ENCODE data around the gene PHYKPL.
"Not testable (repeated sequence)": the region's sequence is repeated elsewhere in the genome, so short reads cannot be mapped to it uniquely, and the experiment has no call there.

PHYKPL gene

GRCh38 chr5:178261666-178262600, 29.3 kb upstream of the PHYKPL start:
- no peak for DNase-seq

DNA sequence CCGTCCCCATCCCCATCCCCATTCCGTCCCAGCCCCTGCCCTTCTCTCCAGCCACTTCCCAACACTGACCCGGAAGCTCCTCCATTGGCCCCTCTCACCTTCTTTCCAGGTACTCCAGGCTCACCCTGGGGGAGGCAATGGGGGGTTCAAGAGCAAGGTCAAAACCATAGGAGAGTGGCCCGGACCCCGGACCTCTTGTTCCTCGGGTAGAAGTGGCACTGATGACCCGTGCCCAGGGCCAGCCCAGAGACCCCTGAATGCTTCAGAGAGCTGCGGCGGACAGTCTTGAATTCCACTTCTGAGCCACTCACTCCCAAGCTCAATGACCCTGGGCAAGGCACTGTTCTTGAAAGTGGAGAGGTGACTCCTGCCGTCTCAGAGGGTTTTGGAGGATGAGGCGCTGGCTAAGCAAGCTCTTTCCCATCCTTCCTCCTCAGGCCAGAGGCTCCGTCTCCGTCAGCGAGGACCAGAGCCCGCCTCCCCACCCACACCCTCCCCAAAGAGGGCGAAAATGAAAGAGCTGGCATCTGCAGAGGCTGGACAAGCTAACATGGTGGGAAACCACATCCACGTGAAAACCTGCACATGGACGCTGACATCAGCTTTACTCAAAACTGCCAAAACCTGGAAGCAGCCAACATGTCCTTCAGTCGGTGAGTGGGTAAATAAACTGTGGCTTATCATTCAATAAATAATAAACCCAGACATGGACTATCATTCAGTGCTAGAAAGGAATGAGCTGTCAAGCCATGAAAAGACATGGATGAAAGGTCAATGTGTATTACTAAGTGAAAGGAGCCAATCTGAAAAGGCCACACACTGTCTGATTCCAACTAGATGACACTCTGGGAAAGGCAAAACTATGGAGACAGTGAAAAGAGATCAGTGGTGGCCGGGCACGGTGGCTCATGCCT, 27.3 kb upstream of the PHYKPL start:
- DNase-seq: no peak

GRCh38 chr5:178257650-178258049, 25.0 kb upstream of the PHYKPL start:
- no peak for DNase-seq

GRCh38 chr5:178256746-178257145, 24.1 kb upstream of the PHYKPL start:
- DNase-seq: no peak

GRCh38 chr5:178253632-178254031, 21.0 kb upstream of the PHYKPL start:
- DNase-seq: not testable (repeated sequence)

GRCh38 chr5:178252258-178252657, 19.7 kb upstream of the PHYKPL start:
- no peak for DNase-seq

DNA sequence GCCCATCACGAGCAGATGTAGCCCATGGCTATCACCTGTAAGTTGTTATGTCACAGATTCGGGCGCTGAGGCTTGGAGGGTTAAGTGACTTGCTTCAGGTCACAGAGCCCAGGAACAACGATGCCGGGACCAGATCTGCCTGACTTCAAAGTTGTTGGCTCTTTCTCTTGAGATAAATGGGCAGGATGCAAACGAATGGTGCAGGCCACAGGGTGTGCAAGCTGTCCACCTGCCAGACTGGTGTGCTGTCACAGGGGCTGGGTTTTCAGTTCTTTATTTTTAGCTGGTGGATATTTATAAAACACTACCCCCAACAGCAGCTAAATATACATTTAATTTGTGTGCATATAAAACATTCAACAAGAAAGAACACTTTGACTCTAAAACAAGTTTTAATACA, 17.7 kb upstream of the PHYKPL start:
- DNase-seq: no peak

- DNase-seq: no peak
Measured at GRCh38 chr5:178249191-178249989, 16.8 kb upstream of the PHYKPL start.

DNA sequence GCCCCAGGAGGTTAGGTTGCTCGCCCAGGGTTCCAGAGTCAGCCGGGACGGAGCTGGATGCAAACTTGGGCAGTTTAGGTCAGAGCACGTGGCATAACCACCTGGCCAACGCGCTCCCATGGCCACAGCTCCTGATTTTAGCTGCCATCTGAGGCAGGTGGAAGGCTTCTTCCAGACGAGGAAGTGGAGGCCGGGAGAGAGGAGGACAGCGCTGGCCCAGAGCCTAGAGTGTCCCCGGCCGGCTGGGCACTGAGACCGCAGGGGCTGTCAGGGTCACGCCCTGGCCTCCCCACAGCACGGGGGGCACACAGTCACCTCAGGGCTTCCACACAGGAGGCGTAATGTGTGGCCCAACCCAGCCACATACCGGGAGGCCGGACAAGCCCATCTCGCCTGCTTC, 16.1 kb upstream of the PHYKPL start:
- no peak for DNase-seq

GRCh38 chr5:178247481-178248456, 15.2 kb upstream of the PHYKPL start:
- no peak for DNase-seq

- DNase-seq: no peak
Measured at GRCh38 chr5:178246624-178247279, 14.2 kb upstream of the PHYKPL start.

DNA sequence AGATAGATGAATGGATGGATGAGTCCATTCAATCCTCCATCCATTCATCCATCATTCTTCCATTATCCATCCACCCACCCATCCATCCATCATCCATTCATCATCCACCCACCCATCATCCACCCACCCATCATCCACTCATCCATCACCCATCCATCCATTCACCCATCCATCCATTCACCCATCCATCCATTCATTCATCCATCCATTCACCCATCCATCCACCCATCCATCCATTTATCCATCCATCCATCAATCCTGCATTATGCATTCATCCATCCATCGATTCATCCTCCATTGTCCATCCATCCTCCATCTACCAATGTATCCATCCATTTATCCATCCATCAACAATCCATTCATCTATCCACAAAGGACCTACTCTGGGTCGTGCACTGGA, 12.8 kb upstream of the PHYKPL start:
- DNase-seq: no peak

- DNase-seq: no peak
Measured at GRCh38 chr5:178244576-178244975, 12.0 kb upstream of the PHYKPL start.

DNA sequence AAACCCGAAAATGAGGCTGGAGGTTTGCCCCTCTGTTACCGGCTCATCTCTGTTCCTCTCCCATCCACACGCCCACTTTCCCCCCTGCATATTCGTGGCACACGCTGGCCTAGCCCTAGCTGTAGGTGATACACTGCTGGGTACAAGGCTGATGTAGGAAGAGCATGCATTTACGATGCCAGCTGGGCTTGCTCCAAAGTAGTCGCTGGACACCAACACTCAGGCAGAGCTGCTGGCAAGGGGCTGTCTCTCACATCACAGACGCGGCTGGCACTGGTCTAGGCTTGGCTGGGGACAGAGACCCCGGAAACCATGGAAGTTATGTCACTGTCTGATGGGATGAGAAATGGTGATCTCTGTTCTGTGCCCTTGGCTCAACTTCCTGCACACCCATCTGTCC, 9.8 kb upstream of the PHYKPL start:
- no peak for DNase-seq

DNA sequence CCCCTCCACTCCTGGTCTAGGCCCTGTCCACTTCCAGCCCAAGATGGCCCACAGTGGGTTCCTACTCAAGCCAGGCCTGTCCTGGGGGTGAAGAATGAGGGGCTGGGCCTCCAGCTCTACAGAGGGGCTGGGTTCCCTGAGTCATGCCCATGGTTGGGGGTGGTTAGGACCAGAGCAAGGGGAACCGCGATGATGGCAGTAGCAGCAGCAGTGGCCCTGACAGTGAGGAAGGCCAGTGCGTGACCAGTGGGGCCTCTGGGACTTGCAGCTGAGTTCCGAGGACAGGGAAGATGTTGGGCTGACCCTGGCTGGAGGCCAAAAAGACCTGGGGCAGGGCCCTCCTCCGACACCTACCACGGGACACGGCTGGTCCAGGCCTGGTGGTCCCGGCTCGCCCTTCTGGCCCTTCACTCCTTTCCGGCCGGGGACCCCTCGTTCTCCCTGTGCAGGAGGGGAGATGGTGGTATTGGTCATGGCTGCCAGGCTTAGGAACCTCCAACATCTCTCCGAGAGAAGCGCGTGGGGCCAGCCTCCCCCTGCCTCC, 9.2 kb upstream of the PHYKPL start:
- DNase-seq: no peak

- DNase-seq: no peak
Measured at GRCh38 chr5:178241231-178241663, 8.6 kb upstream of the PHYKPL start.

DNA sequence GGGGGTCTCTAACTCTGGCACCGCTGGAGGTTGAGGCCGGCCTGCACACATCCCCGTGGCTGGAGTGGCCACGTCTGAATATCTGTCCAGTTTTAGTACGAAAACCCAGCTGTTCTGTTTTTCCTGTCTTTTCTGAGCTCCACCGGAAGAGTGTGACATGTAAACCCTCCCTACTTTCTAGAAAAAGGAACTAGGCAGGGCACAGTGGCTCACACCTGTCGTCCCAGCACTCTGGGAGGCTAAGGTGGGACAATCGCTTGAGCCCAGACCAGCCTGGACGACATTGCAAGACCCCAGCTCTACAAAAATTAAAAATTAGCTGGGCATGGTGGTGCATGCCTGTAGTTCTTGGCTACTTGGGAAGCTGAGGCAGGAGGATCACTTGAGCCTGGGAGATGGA, 8.2 kb upstream of the PHYKPL start:
- no peak for DNase-seq

DNA sequence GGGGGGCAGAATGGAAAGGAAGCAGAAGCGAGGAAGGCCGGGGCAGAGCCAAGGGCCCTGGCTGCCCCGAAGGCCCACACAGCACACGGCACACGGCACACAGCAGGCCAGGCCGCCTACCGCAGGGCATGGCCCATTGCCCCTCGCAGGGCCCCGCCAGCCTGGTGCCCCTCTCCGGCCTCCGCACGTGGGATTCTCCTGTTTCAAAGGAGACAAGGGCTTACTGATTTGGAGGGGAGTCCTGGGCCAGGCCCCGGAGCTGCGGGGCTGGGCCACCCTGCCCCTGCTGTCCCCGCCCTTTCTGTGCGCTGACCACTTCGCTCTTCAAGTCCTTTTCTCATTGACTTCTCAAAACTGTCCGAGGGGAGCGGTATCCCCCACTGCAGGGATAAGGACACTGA, 7.7 kb upstream of the PHYKPL start:
- DNase-seq: no peak

GRCh38 chr5:178239626-178240301, 7.2 kb upstream of the PHYKPL start:
- not testable (repeated sequence) for DNase-seq

Measured in activated naive CD4-positive, alpha-beta T cell (primary cell).